ENCODE results near the gene SLAIN1.

Gene SLAIN1

GRCh38 chr13:77715233-77715891 is 17.9 kb downstream of the SLAIN1 start:
- DNase-seq: no peak

- DNase-seq: no peak
Observed at GRCh38 chr13:77716692-77717091, 19.2 kb downstream of the SLAIN1 start.

- DNase-seq: no peak
Observed at GRCh38 chr13:77717508-77717907, 20.0 kb downstream of the SLAIN1 start.

GRCh38 chr13:77719128-77719527 is 21.6 kb downstream of the SLAIN1 start:
- no peak for DNase-seq

- no peak for DNase-seq
Observed at GRCh38 chr13:77720988-77721387, 23.5 kb downstream of the SLAIN1 start.

- DNase-seq: no peak
Observed at GRCh38 chr13:77724092-77724491, 26.6 kb downstream of the SLAIN1 start.

GRCh38 chr13:77725071-77725470 is 27.6 kb downstream of the SLAIN1 start:
- no peak for DNase-seq

- DNase-seq: peak; percentile 3
Observed at GRCh38 chr13:77728265-77729125, 31.0 kb downstream of the SLAIN1 start.

- no peak for DNase-seq
Observed at GRCh38 chr13:77729502-77730221, 32.2 kb downstream of the SLAIN1 start.

GRCh38 chr13:77730572-77730971 is 33.1 kb downstream of the SLAIN1 start:
- DNase-seq: no peak

GRCh38 chr13:77732287-77732686 is 34.8 kb downstream of the SLAIN1 start:
- DNase-seq: no peak

- no peak for DNase-seq
Observed at GRCh38 chr13:77733674-77734073, 36.2 kb downstream of the SLAIN1 start.

GRCh38 chr13:77737583-77738200 is 40.2 kb downstream of the SLAIN1 start:
- DNase-seq: no peak

GRCh38 chr13:77740097-77740735 is 42.7 kb downstream of the SLAIN1 start:
- no peak for DNase-seq

GRCh38 chr13:77740931-77741596 is 43.6 kb downstream of the SLAIN1 start:
- DNase-seq: no peak

- no peak for DNase-seq
Observed at GRCh38 chr13:77741597-77741972, 44.1 kb downstream of the SLAIN1 start.

- no peak for DNase-seq
Observed at GRCh38 chr13:77742801-77743200, 45.3 kb downstream of the SLAIN1 start.

GRCh38 chr13:77745784-77746183 is 48.3 kb downstream of the SLAIN1 start:
- DNase-seq: no peak

GRCh38 chr13:77749344-77749880 is 51.9 kb downstream of the SLAIN1 start:
- DNase-seq: peak; percentile 4

- peak; percentile 38 for DNase-seq
Observed at GRCh38 chr13:77751513-77752456, 54.3 kb downstream of the SLAIN1 start.

All from fibroblast of skin of right biceps (primary cell).